Endothelial cell of umbilical vein (primary cell): ENCODE data around the gene DRAM1.

ENCODE experiments used
- EZH2 ChIP-seq: IDR thresholded peaks from 2 replicates; pipeline ENCODE4 v1.6.1; 2012; ENCODE audit warnings: borderline replicate concordance, low read depth, mild to moderate bottlenecking, moderate library complexity, low read length, inconsistent platforms; ENCODE audit not compliant: severe bottlenecking
- GATA2 ChIP-seq: IDR thresholded peaks from 2 replicates; pipeline ENCODE4 v1.7.0; 2011; ENCODE audit warnings: low read depth, mild to moderate bottlenecking, moderate library complexity, mixed read lengths, low read length; ENCODE audit not compliant: insufficient read length, insufficient read depth
- POLR2A ChIP-seq: IDR thresholded peaks from 2 replicates; pipeline ENCODE4 v1.6.1; 2012; ENCODE audit warnings: low read depth, mild to moderate bottlenecking, control low read depth, low read length
- POLR2AphosphoS5 ChIP-seq: IDR thresholded peaks from 2 replicates; pipeline ENCODE4 v1.6.1; 2012; ENCODE audit warnings: low read depth, mild to moderate bottlenecking, control low read depth, low read length, moderate library complexity; ENCODE audit not compliant: insufficient read depth
- TF ChIP-seq, protein P1 (sequence below), 2 donors: IDR thresholded peaks; 1 replicate in 1 of 2; 2 replicates in 1 of 2; pipeline ENCODE4 v1.5.1; 2011; ENCODE audit warnings: low read length in 2 of 2, mild to moderate bottlenecking in 2 of 2, moderate library complexity in 2 of 2, control low read depth in 1 of 2, inconsistent platforms in 1 of 2, low read depth in 1 of 2; ENCODE audit not compliant: insufficient read depth in 1 of 2; ENCODE audit errors: extremely low read depth in 1 of 2

DNA sequence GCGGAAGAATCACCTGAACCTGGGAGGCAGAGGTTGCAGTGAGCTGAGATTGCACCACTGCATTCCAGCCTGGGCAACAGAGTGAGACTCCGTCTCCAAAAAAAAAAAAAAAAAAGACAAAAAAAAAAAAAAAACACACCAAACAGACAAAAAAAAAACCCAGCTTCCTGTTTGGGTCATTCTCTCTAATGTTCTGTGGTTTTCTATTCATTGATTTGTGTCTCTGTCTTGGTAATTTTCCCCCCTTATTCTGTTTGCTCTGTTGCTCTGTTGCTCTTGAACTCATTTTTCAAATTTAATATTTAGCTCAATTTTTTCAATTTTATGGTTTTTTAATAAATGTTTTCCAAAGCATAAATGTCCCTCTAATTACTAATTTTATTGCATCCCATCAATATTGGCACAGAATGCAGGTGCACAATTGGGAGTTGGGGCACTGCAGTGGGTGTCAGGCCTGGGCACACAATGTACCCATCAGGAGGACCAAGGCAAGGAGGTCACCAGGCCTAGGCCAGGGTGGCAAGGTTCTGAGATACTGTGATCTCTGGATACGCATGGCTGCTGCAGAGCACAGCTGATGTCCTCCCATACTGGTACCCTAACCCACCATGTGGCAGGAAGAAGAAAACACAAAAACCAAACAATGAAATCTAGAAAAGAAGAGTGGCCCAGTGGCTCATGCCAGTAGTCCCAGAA is 38.6 kb upstream of the DRAM1 start:
- TF ChIP-seq, protein P1, sequence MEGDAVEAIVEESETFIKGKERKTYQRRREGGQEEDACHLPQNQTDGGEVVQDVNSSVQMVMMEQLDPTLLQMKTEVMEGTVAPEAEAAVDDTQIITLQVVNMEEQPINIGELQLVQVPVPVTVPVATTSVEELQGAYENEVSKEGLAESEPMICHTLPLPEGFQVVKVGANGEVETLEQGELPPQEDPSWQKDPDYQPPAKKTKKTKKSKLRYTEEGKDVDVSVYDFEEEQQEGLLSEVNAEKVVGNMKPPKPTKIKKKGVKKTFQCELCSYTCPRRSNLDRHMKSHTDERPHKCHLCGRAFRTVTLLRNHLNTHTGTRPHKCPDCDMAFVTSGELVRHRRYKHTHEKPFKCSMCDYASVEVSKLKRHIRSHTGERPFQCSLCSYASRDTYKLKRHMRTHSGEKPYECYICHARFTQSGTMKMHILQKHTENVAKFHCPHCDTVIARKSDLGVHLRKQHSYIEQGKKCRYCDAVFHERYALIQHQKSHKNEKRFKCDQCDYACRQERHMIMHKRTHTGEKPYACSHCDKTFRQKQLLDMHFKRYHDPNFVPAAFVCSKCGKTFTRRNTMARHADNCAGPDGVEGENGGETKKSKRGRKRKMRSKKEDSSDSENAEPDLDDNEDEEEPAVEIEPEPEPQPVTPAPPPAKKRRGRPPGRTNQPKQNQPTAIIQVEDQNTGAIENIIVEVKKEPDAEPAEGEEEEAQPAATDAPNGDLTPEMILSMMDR (IDR thresholded peaks at IDR 0.05; ENCODE audit: extremely low read depth in 1 of 2, insufficient read depth in 1 of 2, low read depth in 1 of 2, low read length in 2 of 2) = no peak
- TF ChIP-seq POLR2A (no peak), EZH2 (no peak), POLR2AphosphoS5 (no peak), GATA2 (no peak)
